HEK293T (cell line): Measurements from ENCODE around the gene SLC25A14.
"Not testable (repeated sequence)": the region's sequence is repeated elsewhere in the genome, so short reads cannot be mapped to it uniquely, and the experiment has no call there.

ENCODE experiments used
- CTCF ChIA-PET: fragments of 350-600 bp; formaldehyde crosslinking; extraction: SDS; loops from one replicate; lab custom pipeline; 2021; ENCODE audit warnings: antibody characterized with exemption, inconsistent platforms; lab: Yijun Ruan, JAX
- POLR2A ChIA-PET: fragments of 350-600 bp; formaldehyde crosslinking; extraction: SDS; loops from one replicate; lab custom pipeline; 2020; ENCODE audit warnings: antibody characterized with exemption, inconsistent platforms; lab: Yijun Ruan, JAX
- DNase-seq: peaks from one replicate; pipeline ENCODE4 v3.0.0; 2012; ENCODE audit warnings: mixed read lengths; ENCODE audit errors: extremely low spot score
- ARNT ChIP-seq: fragments of 450-650 bp; IDR thresholded peaks from 2 replicates; pipeline ENCODE4 v1.6.1; 2017; ENCODE audit warnings: mild to moderate bottlenecking
- BHLHE40 ChIP-seq: fragments of 450-650 bp; IDR thresholded peaks from 2 replicates; pipeline ENCODE4 v1.6.1; 2016; ENCODE audit warnings: mild to moderate bottlenecking, moderate library complexity, borderline replicate concordance
- CTBP1 ChIP-seq: fragments of 450-650 bp; IDR thresholded peaks from 2 replicates; pipeline ENCODE4 v1.6.1; 2016; ENCODE audit warnings: borderline replicate concordance
- ELF4 ChIP-seq: fragments of 450-650 bp; IDR thresholded peaks from 2 replicates; pipeline ENCODE4 v1.6.1; 2017; ENCODE audit warnings: antibody characterized with exemption
- FOXA1 ChIP-seq: fragments of 450-650 bp; IDR thresholded peaks from 2 replicates; pipeline ENCODE4 v1.6.1; 2016; ENCODE audit warnings: mild to moderate bottlenecking
- FOXK2 ChIP-seq: fragments of 450-650 bp; IDR thresholded peaks from 2 replicates; pipeline ENCODE4 v1.6.1; 2016; ENCODE audit warnings: mild to moderate bottlenecking
- FOXM1 ChIP-seq: fragments of 450-650 bp; IDR thresholded peaks from 2 replicates; pipeline ENCODE4 v1.6.1; 2017; ENCODE audit warnings: mild to moderate bottlenecking, borderline replicate concordance
- HDGF ChIP-seq: fragments of 450-650 bp; IDR thresholded peaks from 2 replicates; pipeline ENCODE4 v1.6.1; 2017; ENCODE audit warnings: antibody characterized with exemption, borderline replicate concordance
- L3MBTL2 ChIP-seq: fragments of 450-650 bp; conservative IDR thresholded peaks from 2 replicates; pipeline ENCODE4 v1.6.1; 2016; ENCODE audit warnings: mild to moderate bottlenecking
- LEF1 ChIP-seq: fragments of 450-650 bp; IDR thresholded peaks from 2 replicates; pipeline ENCODE4 v1.6.1; 2017; ENCODE audit warnings: mild to moderate bottlenecking, borderline replicate concordance
- NFRKB ChIP-seq: fragments of 450-650 bp; IDR thresholded peaks from 2 replicates; pipeline ENCODE4 v1.6.1; 2016; ENCODE audit warnings: mild to moderate bottlenecking, moderate library complexity
- SP1 ChIP-seq: fragments of 450-650 bp; IDR thresholded peaks from 2 replicates; pipeline ENCODE4 v1.6.1; 2017
- SUZ12 ChIP-seq: fragments of 450-650 bp; IDR thresholded peaks from 2 replicates; pipeline ENCODE4 v1.6.1; 2016; ENCODE audit warnings: mild to moderate bottlenecking
- TARDBP ChIP-seq: fragments of 450-650 bp; IDR thresholded peaks from 2 replicates; pipeline ENCODE4 v1.6.1; 2016
- ZNF384 ChIP-seq: fragments of 450-650 bp; IDR thresholded peaks from 2 replicates; pipeline ENCODE4 v1.6.1; 2016
- TF ChIP-seq, protein P1 (sequence below): fragments of 450-650 bp; IDR thresholded peaks from 2 replicates; pipeline ENCODE4 v1.6.1; 2016

The SLC25A14 gene

DNA sequence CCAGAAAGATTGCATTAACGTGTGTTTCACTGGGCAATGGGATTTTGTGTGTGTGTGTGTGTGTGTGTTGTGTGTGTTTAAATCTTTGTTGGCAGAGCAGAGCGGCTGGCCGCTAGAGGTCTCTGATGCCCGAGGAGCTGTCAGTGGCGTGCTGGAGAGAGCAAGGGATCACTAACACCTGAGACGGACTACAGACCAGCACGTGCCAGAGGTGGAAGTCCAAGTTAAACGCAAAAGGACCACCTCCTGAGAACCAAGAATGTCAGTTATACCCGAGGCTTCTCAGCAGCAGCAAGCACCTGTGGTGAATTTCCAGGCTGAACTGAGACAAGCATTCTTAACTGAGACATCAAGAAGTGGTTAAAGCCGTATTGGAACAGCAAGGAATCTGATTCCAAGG, 9.0 kb upstream of the SLC25A14 start:
- peak; percentile 81 for DNase-seq
- ChIA-PET CTCF (interaction anchor here (0.6 kb wide), 1 partner anchor 245 kb away, joined by 3 read pairs; no protein-coding TSS in a partner anchor), POLR2A (no interaction called here)
- TF ChIP-seq L3MBTL2 (peak; percentile 91), ARNT (no peak), CTBP1 (no peak), FOXK2 (no peak), HDGF (no peak), ZNF384 (no peak), BHLHE40 (peak; percentile 29; the same call in 1 of the 2 replicates), FOXM1 (no peak), FOXA1 (no peak), LEF1 (no peak), NFRKB (no peak), SUZ12 (no peak), ELF4 (no peak), SP1 (no peak), TARDBP (no peak)
- TF ChIP-seq, protein P1, sequence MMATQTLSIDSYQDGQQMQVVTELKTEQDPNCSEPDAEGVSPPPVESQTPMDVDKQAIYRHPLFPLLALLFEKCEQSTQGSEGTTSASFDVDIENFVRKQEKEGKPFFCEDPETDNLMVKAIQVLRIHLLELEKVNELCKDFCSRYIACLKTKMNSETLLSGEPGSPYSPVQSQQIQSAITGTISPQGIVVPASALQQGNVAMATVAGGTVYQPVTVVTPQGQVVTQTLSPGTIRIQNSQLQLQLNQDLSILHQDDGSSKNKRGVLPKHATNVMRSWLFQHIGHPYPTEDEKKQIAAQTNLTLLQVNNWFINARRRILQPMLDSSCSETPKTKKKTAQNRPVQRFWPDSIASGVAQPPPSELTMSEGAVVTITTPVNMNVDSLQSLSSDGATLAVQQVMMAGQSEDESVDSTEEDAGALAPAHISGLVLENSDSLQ = peak; percentile 77

DNA sequence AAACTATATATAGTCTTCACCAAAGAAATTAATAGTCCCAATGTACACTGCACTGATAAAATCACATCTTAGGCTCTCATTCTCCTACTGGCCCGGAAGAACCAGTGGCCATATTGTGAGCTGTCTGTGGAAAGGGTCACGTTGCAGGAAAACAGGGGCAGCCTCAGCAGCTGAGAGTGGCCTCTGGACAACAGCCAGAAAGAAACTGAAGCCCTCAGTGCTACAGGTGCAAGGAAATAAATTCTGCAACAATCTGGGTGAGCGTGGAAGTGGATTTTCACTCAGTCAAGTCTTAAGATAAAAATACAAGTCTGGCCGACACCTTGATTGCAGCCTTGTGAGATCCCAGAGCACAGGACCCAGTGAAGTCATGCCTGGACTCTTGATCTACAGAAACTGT, 3.2 kb upstream of the SLC25A14 start:
- DNase-seq = no peak
- no peak for TF ChIP-seq L3MBTL2
- no peak for TF ChIP-seq TARDBP
- POLR2A ChIA-PET = no interaction called here
- CTCF ChIA-PET = no interaction called here

DNA sequence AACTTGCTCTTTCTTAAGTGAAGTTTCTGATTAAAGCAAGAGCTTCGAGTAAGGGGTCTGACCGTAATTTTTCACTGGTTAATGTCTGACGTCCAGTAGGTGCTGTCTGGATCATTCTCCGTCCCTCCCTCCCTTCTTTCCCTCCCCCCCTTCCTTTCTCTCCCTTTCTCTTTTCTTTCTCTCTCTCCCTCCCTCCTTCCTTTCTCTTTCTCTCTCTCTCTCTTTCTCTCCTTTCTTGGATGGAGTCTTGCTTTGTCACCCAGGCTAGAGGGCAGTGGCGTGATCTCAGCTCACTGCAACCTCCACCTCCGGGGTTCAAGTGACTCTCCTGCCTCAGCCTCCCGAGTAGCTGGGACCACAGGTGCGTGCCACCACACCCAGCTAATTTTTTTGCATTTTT, 850 bp upstream of the SLC25A14 start:
- CTCF ChIA-PET = interaction anchor here (0.6 to 0.8 kb wide), 2 partner anchors 55 to 1229 kb away, joined by 3 read pairs; no protein-coding TSS in a partner anchor
- POLR2A ChIA-PET = interaction anchor here (1.0 kb wide), 1 partner anchor 10 kb away, joined by 3 read pairs; no protein-coding TSS in a partner anchor
- not testable (repeated sequence) for DNase-seq

DNA sequence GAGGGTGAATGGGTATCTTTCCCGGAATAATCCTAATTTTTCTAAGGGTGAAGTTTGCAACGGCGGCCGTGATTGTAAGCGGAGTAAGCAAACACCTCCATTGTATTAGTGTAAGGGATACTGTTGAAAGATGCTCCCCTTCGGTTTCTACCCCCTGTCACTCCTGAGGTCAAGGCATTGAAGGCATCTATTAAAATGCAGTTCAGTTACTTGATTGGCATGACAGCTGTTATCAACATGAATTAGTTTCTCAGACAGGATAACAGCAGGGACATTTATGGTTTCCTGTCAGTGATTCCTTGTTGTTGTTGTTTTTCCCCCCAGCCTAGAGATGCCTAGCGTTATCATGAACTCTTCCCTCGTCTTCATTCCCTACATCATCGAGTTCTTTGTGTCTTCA, 552 bp downstream of the SLC25A14 start:
- POLR2A ChIA-PET = interaction anchor here (1.1 kb wide), 1 partner anchor 9 kb away, joined by 3 read pairs; no protein-coding TSS in a partner anchor
- TF ChIP-seq SP1 = no peak
- TF ChIP-seq FOXM1 = no peak
- no peak for TF ChIP-seq BHLHE40
- DNase-seq = no peak
- CTCF ChIA-PET = interaction anchor here (0.6 kb wide), 1 partner anchor 199 kb away, joined by 3 read pairs; no protein-coding TSS in a partner anchor

DNA sequence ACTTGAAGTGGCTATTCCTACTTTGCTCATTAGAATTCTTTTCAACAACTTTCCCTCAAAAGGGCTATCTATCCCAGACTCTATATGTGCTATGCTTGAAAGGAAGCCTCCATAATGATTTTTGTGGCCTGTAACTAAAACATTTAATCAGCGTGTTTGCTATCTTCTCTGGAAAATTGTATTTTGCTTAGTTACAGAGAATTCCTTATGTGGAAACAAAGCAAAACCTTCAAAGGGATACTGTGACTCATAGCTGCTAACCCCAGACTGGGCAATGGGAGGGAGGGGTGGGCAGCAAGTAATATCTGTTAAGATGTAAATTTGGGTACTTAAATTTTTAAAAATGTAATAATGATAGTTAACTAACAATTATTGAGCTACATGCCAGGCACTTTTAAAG, 3.7 kb downstream of the SLC25A14 start:
- ChIA-PET POLR2A (no interaction called here), CTCF (no interaction called here)

DNA sequence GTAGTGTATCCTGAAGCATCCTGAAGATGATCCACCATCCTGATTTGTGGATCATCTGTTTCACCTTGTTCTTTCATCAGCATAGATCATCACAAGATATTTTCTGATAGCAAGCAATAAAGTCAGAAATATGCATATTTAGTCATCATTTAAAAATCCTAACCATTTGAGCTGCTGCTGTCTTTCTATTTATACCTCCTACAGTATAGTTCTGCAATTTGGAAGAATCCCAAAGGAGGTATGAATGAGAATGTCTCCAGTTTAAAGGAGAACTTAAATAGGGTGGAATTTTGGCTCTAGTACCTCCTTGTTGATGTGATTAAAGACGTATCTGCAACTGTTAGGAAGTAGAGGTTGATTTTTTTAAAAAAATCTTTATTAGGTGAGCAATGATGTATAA, 7.6 kb downstream of the SLC25A14 start:
- DNase-seq = no peak
- CTCF ChIA-PET = no interaction called here
- no peak for TF ChIP-seq SUZ12
- TF ChIP-seq HDGF = no peak
- TF ChIP-seq LEF1 = no peak
- TF ChIP-seq CTBP1 = no peak
- TF ChIP-seq SP1 = no peak
- TF ChIP-seq FOXA1 = no peak
- TF ChIP-seq ZNF384 = no peak
- no peak for TF ChIP-seq TARDBP
- POLR2A ChIA-PET = no interaction called here

More for the DNA sequence above, 3.7 kb downstream of the SLC25A14 start:
- no peak for TF ChIP-seq LEF1
- no peak for TF ChIP-seq FOXK2
- no peak for TF ChIP-seq SUZ12
- TF ChIP-seq L3MBTL2 = no peak
- no peak for DNase-seq

DNA sequence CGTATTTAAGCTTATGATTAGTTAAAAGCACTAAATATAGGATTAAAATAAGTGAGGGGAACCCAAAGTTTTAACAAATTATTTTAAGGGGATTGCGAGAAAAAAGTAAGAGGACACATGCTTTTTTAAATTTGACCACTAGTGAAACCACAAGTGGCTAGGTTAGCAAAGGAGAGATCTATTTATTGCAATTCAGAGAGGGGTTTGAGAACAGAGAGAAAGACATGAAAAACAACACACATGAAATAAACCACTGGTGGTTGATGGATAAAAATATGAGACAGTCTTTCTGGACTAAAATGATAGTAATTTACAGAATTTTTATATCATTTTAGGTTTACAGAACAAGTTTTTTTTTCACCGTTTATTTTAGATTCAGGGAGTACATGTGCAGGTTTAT, 11.8 kb downstream of the SLC25A14 start:
- TF ChIP-seq, protein P1 = no peak
- TF ChIP-seq TARDBP (no peak), CTBP1 (no peak), ZNF384 (no peak), ARNT (no peak), ELF4 (no peak), LEF1 (no peak), FOXA1 (no peak), SUZ12 (no peak), FOXM1 (no peak), SP1 (no peak), NFRKB (no peak), FOXK2 (no peak), BHLHE40 (no peak), L3MBTL2 (no peak), HDGF (no peak)
- ChIA-PET CTCF (no interaction called here), POLR2A (no interaction called here)
- no peak for DNase-seq

DNA sequence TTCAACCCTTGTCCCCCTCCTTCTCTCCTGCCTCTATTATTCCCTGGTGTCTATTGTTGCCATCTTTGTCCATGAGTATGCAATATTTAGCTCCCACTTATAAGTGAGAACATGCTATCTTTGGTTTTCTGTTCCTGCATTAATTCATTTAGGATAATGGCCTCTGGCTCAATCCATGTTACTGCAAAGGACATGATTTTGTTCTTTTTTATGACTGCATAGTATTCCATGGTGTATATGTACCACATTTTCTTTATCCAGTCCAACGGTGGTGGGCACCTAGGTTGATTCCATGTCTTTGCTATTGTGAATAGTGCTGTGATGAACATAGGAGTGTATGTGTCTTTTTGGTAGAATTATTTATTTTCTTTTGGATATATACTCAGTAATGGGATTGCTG, 12.3 kb downstream of the SLC25A14 start:
- DNase-seq, CTCF ChIA-PET, POLR2A ChIA-PET: not testable (repeated sequence)
